GM19035 (cell line): Measurements from ENCODE around the gene SLC25A6.
"Not testable (repeated sequence)": the region's sequence is repeated elsewhere in the genome, so short reads cannot be mapped to it uniquely, and the experiment has no call there.

Experiments used
- ATAC-seq: cut with Tn5 transposase; IDR thresholded peaks from one replicate; pipeline ENCODE4 v1.9.1; 2021; ENCODE audit not compliant: unreplicated experiment

The SLC25A6 gene

DNA sequence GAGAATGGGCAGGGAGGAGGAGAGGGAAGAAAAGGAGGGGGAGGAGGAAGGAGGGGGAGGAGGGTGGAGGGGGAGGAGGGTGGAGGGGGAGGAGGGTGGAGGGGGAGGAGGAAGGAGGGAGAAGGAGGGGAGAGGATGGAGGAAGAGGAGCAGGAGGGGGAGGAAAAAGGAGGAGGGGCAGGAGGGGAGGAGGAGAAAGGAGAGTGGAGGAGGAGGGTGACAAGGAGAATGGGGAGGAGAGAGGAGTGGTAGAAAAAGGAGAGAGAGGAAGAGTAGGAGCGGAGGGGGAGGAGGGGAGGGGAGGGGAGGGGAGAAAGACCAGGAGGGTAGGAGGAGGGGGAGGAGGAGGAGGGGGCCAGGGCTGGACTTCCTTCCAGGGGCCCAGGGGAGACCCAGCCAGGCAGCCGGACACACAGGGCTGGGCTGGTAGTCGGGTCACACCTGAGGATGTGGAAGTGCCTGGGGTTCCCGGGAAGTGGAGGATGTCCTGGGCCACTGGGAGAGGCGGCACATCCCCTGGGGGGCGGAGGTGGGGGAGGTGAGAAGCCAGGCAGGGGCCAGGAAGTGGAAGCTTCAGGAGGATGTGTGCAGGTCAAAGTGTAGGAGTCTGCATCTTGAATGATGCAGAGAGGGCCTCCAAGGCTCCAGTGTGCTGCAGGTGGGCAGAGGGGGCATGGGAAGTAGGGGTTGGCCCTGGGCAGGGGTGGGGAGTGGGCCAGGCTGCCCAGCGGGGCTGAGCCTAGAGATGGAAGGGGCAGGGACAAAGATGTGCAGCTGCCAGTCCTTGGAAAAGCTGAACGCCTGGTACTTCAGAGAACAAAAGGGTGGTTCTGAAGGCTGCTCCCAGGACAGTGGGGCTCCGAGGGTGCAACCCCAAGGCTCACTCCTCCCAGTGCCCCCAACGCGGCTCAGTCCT is 36.5 kb downstream of the SLC25A6 start:
- ATAC-seq, result no peak

DNA sequence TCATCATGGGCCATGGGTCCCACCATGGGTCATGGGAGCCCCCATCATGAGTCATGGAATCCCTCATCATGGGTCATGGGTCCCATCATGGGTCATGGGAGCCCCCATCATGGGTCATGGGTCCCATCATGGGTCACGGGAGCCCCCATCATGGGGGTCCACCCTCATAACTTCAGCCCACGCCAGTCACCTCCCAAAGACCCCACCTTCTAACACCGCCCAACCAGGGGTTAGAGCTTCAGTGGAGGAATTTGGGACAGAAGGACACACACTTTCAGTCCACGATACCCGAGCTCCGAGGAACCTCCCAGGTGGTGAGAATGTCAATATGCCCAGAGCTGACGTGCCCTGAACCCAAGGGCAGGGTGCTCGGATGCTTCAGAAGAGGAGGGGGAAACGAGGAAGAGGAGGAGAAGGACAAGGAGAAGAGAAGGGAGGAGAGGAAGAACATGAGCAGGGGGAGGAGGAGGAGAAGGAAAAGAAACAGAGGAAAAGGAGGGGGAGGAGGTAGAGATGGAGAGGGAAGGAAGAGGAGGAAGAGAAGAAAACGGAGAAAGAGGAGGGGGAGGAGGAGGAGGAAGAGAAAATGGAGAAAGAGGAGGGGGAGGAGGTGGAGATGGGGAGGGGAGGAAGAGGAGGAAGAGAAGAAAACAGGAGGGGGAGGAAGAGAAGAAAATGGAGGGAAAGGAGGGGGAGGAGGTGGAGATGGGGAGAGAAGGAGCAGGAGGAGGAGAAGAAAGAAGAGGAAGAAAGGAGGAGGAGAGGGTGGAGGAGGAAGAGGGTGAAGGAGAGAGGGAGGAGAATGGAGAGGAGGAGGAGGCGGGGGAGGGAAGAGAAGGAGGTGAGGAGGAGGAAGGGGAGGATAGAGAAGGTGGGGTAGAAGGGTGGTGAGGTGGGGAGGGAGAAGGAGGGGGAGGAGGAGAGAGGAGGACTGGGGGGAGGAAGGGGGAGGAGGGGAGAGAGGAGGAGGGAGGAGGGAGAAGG is 37.6 kb downstream of the SLC25A6 start:
- no peak for ATAC-seq

DNA sequence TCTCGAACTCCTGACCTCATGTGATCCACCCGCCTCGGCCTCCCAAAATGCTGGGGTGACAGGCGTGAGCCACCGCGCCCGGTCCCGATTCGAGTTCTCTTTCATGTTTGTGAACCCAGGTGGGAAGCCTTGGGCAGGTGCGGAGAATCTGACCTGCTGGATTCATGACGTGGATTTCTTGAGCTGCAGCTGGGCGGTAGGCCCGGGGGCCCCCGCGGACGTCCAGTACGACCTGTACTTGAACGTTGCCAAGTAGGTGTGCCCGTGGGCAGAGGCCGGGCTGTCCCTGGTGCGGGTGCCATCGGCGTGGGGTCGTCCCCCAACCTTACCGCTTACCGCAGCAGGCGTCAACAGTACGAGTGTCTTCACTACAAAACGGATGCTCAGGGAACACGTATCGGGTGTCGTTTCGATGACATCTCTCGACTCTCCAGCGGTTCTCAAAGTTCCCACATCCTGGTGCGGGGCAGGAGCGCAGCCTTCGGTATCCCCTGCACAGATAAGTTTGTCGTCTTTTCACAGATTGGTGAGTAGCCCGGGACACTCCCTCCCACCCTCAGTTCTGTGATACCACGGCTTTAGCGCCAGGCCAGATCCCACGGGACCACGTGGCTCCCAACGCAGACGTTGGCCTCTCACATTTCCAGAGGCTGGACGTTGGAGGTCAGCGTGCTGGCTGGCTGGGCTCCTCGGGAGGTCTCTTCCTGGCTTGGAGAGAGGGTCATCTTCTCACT is 39.8 kb downstream of the SLC25A6 start:
- ATAC-seq, result no peak

DNA sequence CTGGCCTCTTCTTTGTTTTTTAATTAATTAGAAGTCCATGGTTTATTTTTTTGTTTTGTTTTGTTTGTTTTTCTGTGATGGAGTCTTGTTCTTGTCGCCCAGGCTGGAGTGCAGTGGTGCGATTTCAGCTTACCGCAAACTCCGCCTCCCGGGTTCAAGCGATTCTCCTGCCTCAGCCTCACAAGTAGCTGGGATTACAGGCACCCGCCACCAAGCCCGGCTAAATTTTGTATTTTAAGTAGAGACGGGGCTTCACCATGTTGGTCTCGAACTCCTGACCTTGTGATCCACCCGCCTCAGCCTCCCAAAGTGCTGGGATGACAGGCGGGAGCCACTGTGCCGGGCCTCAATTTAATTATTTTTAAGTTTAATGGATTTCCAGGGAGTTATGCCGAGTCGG is 42.3 kb downstream of the SLC25A6 start:
- not testable (repeated sequence) for ATAC-seq

DNA sequence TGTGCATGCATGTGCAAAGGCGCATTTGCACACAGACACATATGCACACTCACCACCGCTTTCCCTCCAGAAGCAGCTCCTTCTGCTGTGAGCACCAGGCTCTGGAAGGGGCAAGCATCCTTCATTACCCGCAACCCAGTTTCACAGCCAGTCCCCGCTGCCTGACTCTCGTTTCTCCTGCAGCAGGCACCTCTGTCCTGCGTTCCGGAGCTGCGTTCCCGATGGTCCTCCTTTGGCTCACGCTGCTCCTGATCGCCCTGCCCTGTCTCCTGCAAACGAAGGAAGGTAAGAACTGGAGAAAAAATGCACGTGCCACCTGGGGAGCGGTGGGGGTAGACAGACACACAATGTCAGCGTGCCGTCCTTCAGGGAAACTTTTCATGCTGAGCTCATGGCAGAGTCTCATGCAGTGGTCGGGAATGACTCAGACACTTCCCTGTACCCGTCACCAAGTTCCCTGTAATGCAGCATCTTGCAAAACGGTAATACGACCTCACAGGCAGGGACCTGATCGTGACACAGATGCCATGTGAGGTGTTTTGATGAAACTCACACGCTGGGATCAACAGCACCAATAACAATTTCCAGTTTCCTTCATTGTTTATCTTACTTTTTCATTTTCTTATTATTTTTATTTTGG is 50.2 kb downstream of the SLC25A6 start:
- ATAC-seq, result no peak

DNA sequence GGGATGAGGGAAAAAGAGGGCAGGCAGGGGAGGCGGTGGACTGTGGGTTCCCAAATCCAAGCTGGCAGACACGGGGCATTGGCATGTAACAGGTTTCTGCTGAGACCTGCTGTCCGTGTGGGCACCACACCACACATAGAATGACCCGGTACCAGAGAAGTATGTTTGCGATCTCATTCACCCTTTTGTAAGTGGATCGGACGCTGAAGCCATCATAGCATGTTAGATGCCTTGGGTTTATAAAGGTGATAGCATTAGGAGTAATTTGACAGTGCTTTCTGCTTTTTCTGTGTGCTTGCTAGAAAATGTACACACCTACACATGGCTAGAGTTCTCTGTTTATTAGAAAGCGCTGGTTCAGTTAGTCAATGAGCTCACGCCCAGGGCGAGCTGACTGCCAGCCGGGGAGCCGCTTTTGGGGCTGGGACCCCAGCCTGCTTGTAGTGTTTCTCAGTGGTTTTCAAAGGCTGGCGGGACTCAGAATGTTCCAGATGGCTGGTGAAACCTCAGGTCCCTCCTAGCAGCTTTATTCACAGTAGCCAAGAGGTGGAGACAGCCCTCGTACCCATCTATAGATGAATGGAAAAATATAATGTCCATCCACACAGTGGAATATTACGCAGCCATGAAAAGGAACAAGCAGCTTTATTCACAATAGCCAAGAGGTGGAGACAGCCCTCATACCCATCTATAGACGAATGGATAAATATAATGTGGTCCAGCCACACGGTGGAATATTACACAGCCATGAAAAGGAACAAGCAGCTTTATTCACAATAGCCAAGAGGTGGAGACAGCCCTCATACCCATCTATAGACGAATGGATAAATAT is 54.7 kb downstream of the SLC25A6 start:
- peak; percentile 23 for ATAC-seq

DNA sequence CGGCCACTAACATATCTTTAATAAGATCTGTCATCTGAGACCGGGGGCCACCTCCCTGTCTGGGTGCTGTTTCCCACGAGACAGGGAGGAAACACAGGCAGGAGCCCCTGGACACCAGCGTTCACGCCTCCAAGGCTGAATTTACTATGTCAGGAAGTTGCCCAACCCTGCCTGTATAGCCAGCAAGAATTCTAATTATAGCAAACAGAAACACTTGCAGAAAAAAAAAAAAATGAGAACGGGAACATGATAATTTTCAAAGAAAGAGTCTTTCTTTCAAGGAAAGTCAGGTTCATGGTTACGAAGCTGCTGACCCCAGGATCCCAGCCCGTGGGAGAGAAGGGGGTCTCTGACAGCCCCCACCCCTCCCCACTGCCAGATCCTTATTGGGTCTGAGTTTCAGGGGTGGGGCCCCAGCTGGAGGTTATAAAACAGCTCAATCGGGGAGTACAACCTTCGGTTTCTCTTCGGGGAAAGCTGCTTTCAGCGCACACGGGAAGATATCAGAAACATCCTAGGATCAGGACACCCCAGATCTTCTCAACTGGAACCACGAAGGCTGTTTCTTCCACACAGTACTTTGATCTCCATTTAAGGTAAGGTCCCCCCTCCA is 55.5 kb downstream of the SLC25A6 start, which contains the start of gene IL3RA:
TSS of gene IL3RA (plus strand) at position 455 of the 613 bp plus-strand sequence. CDS start 4,981 bp downstream, outside the sequence.
- ATAC-seq, result peak; percentile 50
